GM18951 (cell line): ENCODE measurements around the gene RABGGTB.
"Not testable (repeated sequence)": the region's sequence is repeated elsewhere in the genome, so short reads cannot be mapped to it uniquely, and the experiment has no call there.

Experiments
- POLR2A ChIP-seq: IDR thresholded peaks from 4 replicates; pipeline ENCODE4 v1.6.1; 2011; ENCODE audit warnings: mild to moderate bottlenecking; ENCODE audit not compliant: insufficient read length, insufficient read depth; ENCODE audit errors: extremely low read depth
- in situ Hi-C: fragments of 300-500 bp; cut with MboI; formaldehyde crosslinking; loops from one replicate; pipeline ENCODE4 v1.12.0; 2022; ENCODE audit warnings: low sequenced_read_pairs, mixed read lengths, inconsistent platforms; ENCODE audit not compliant: unreplicated experiment

RABGGTB gene

GRCh38 chr1:75785983-75786853 is at the start of gene RABGGTB:
Gene RABGGTB (plus strand): TSS chr1:75786256. CDS start chr1:75786272, 16 bp downstream.
- TF ChIP-seq POLR2A = peak; percentile 99
- in situ Hi-C loops = no loop called here

- in situ Hi-C loops = no loop called here
- no peak for TF ChIP-seq POLR2A
Observed at GRCh38 chr1:75742047-75742625, 43.9 kb upstream of the RABGGTB start.

- in situ Hi-C loops = no loop called here
Observed at GRCh38 chr1:75745276-75745675, 40.8 kb upstream of the RABGGTB start.

GRCh38 chr1:75757210-75757609 is 28.8 kb upstream of the RABGGTB start:
- in situ Hi-C loops = not testable (repeated sequence)

More at GRCh38 chr1:75745276-75745675, 40.8 kb upstream of the RABGGTB start:
- no peak for TF ChIP-seq POLR2A

GRCh38 chr1:75758543-75758942 is 27.5 kb upstream of the RABGGTB start:
- in situ Hi-C loops = not testable (repeated sequence)

- TF ChIP-seq POLR2A = no peak
- in situ Hi-C loops = no loop called here
Observed at GRCh38 chr1:75764057-75764655, 21.9 kb upstream of the RABGGTB start.

GRCh38 chr1:75765697-75766355 is 20.2 kb upstream of the RABGGTB start:
- TF ChIP-seq POLR2A = no peak
- in situ Hi-C loops = no loop called here

GRCh38 chr1:75768016-75768415 is 18.0 kb upstream of the RABGGTB start:
- in situ Hi-C loops = no loop called here

GRCh38 chr1:75770761-75771160 is 15.3 kb upstream of the RABGGTB start:
- TF ChIP-seq POLR2A = no peak
- in situ Hi-C loops = no loop called here

More at GRCh38 chr1:75768016-75768415, 18.0 kb upstream of the RABGGTB start:
- no peak for TF ChIP-seq POLR2A

- in situ Hi-C loops = no loop called here
- TF ChIP-seq POLR2A = no peak
Observed at GRCh38 chr1:75771978-75772377, 14.1 kb upstream of the RABGGTB start.

- in situ Hi-C loops = not testable (repeated sequence)
Observed at GRCh38 chr1:75777812-75778211, 8.2 kb upstream of the RABGGTB start.

GRCh38 chr1:75778694-75779093 is 7.4 kb upstream of the RABGGTB start:
- in situ Hi-C loops = not testable (repeated sequence)

GRCh38 chr1:75780183-75780582 is 5.9 kb upstream of the RABGGTB start:
- in situ Hi-C loops = not testable (repeated sequence)

GRCh38 chr1:75783920-75784319 is 2.1 kb upstream of the RABGGTB start:
- in situ Hi-C loops = not testable (repeated sequence)
